HepG2 (cell line): ENCODE data around the gene UBE2O. TPM values are rescaled to one million over a fixed set of nuclear protein-coding genes. Genes with fewer than 3 reads are reported as not detected.

Experiments used
- GPN1 ChIP-seq: sonication (generic); formaldehyde crosslinking; IDR thresholded peaks from 2 replicates; pipeline ENCODE4 v1.5.1; 2020; ENCODE audit warnings: missing genetic modification reagents, borderline replicate concordance
- GTF3A ChIP-seq: sonication (generic); formaldehyde crosslinking; conservative IDR thresholded peaks from 2 replicates; pipeline ENCODE4 v1.4.0; 2020; ENCODE audit warnings: mild to moderate bottlenecking, missing genetic modification reagents
- KDM5B ChIP-seq: sonication (generic); formaldehyde crosslinking; IDR thresholded peaks from 2 replicates; pipeline ENCODE4 v1.4.0; 2020; ENCODE audit warnings: missing genetic modification reagents, mild to moderate bottlenecking, borderline replicate concordance
- NCOA1 ChIP-seq: sonication (generic); formaldehyde crosslinking; IDR thresholded peaks from 2 replicates; pipeline ENCODE4 v1.9.0; 2021; ENCODE audit warnings: missing genetic modification reagents
- PPARG ChIP-seq: conservative IDR thresholded peaks from 2 replicates; pipeline ENCODE4 v1.6.1; 2016; ENCODE audit warnings: missing biosample characterization, missing genetic modification reagents
- PREB ChIP-seq: sonication (generic); formaldehyde crosslinking; IDR thresholded peaks from 2 replicates; pipeline ENCODE4 v1.4.0; 2020; ENCODE audit warnings: missing genetic modification reagents
- RFX5 ChIP-seq: IDR thresholded peaks from 2 replicates; pipeline ENCODE4 v1.6.1; 2011; ENCODE audit warnings: low read depth, low read length, improper control_type of control experiment
- SOX13 ChIP-seq, 3 experiments: fragments of 450-650 bp in 1 of 3; sonication (generic) in 1 of 3; formaldehyde crosslinking in 1 of 3; IDR thresholded peaks in 2 of 3; conservative IDR thresholded peaks in 1 of 3; 2 replicates each; pipeline versions ENCODE4 v1.5.0 to v1.6.1; 2016 to 2020; ENCODE audit warnings: antibody characterized with exemption in 1 of 3, mild to moderate bottlenecking in 1 of 3, missing compliant biosample characterization in 1 of 3, missing genetic modification reagents in 1 of 3, moderate library complexity in 1 of 3
- XRCC5 ChIP-seq: fragments of 200-400 bp; formaldehyde crosslinking; optimal IDR thresholded peaks from 2 replicates; pipeline ENCODE3; 2017; ENCODE audit warnings: mild to moderate bottlenecking, low read length
- ZBTB43 ChIP-seq: sonication (generic); formaldehyde crosslinking; conservative IDR thresholded peaks from 2 replicates; pipeline ENCODE4 v1.4.0; 2020; ENCODE audit warnings: missing genetic modification reagents
- ZBTB7B ChIP-seq: sonication (generic); formaldehyde crosslinking; IDR thresholded peaks from 2 replicates; pipeline ENCODE4 v1.4.0; 2020; ENCODE audit warnings: missing genetic modification reagents
- ZNF34 ChIP-seq: sonication (generic); formaldehyde crosslinking; IDR thresholded peaks from 2 replicates; pipeline ENCODE4 v1.4.0; 2020; ENCODE audit warnings: mild to moderate bottlenecking, missing genetic modification reagents, borderline replicate concordance
- ZNF350 ChIP-seq: sonication (generic); formaldehyde crosslinking; IDR thresholded peaks from 2 replicates; pipeline ENCODE4 v1.4.0; 2020; ENCODE audit warnings: mild to moderate bottlenecking, low read depth, missing genetic modification reagents, borderline replicate concordance
- ZNF589 ChIP-seq: sonication (generic); formaldehyde crosslinking; conservative IDR thresholded peaks from 2 replicates; pipeline ENCODE4 v1.8.0; 2022; ENCODE audit warnings: mild to moderate bottlenecking, moderate library complexity, missing genetic modification reagents
- ZNF678 ChIP-seq: sonication (generic); formaldehyde crosslinking; IDR thresholded peaks from 2 replicates; pipeline ENCODE4 v1.4.0; 2020; ENCODE audit warnings: mild to moderate bottlenecking, missing genetic modification reagents
- polyA plus RNA-seq, 8 experiments: library from polyadenylated mRNA; depleted of rRNA in 3 of 8; stranded (reverse) in 7 of 8; unstranded in 1 of 8; fragments of >200 nt; fragmentation: Illumina TruSeq in 4 of 8; extraction: Trizol in 4 of 8; gene quantifications; 2 replicates each; pipeline versions ENCODE4 v1.2.1 to v1.2.3, GENCODE V29; 2011 to 2016; ENCODE audit warnings: low read depth in 4 of 8, missing spikeins in 1 of 8, mixed read lengths in 1 of 8; ENCODE audit not compliant: insufficient read depth in 1 of 8
- total RNA-seq, 5 experiments: library from RNA; depleted of rRNA; stranded (reverse); fragments of >200 nt; fragmentation: Illumina TruSeq; extraction: Trizol; gene quantifications; 2 replicates each; pipeline ENCODE4 v1.2.3, GENCODE V29; 2016; ENCODE audit warnings: low read depth in 1 of 5
- TF ChIP-seq, protein P1 (sequence below): IDR thresholded peaks from 2 replicates; pipeline ENCODE4 v1.6.1; 2018; ENCODE audit warnings: missing genetic modification reagents
- TF ChIP-seq, protein P2 (sequence below): IDR thresholded peaks from 2 replicates; pipeline ENCODE4 v1.6.1; 2018; ENCODE audit warnings: missing genetic modification reagents, mild to moderate bottlenecking, missing compliant biosample characterization
- TF ChIP-seq, protein P3 (sequence below): sonication (generic); formaldehyde crosslinking; IDR thresholded peaks from 2 replicates; pipeline ENCODE4 v1.4.0; 2020; ENCODE audit warnings: missing genetic modification reagents, borderline replicate concordance
- TF ChIP-seq, protein P4 (sequence below): sonication (generic); formaldehyde crosslinking; IDR thresholded peaks from 2 replicates; pipeline ENCODE4 v1.4.0; 2020; ENCODE audit warnings: missing genetic modification reagents

UBE2O gene
- total and polyA plus RNA-seq, 2 of the 13 experiments (the other 11 are each of a cell fraction or from before 2014, with no cell fraction given): 21.5 to 23.5 TPM

GRCh38 chr17:76397687-76398522, 55.0 kb downstream of the UBE2O start (continued):
- TF ChIP-seq SOX13 (IDR thresholded peaks at IDR 0.05) (no peak), SOX13 (CRISPR knock-in tag; conservative IDR thresholded peaks at IDR 0.05 in 1 of 2, IDR thresholded peaks at IDR 0.05 in 1 of 2) (no peak; a peak in 1 of 4 replicates), PREB (CRISPR knock-in tag) (peak; percentile 69; the same call in 1 of the 2 replicates), GPN1 (CRISPR knock-in tag) (no peak), KDM5B (CRISPR knock-in tag) (peak; percentile 40; the same call in 1 of the 2 replicates), ZNF589 (CRISPR knock-in tag) (no peak), XRCC5 (peak; percentile 82), ZBTB7B (CRISPR knock-in tag) (peak; percentile 45; the same call in 1 of the 2 replicates), ZNF34 (CRISPR knock-in tag) (0 out of 2 replicates have a peak, but pooled peaks have one; percentile 77), NCOA1 (CRISPR knock-in tag) (no peak), PPARG (CRISPR knock-in tag) (0 out of 2 replicates have a peak, but pooled peaks have one; percentile 28), GTF3A (CRISPR knock-in tag) (0 out of 2 replicates have a peak, but pooled peaks have one; percentile 72), ZBTB43 (CRISPR knock-in tag) (no peak), ZNF350 (CRISPR knock-in tag) (peak; percentile 36), RFX5 (0 out of 2 replicates have a peak, but pooled peaks have one; percentile 22), ZNF678 (CRISPR knock-in tag) (0 out of 2 replicates have a peak, but pooled peaks have one; percentile 35)
- TF ChIP-seq, protein P1, sequence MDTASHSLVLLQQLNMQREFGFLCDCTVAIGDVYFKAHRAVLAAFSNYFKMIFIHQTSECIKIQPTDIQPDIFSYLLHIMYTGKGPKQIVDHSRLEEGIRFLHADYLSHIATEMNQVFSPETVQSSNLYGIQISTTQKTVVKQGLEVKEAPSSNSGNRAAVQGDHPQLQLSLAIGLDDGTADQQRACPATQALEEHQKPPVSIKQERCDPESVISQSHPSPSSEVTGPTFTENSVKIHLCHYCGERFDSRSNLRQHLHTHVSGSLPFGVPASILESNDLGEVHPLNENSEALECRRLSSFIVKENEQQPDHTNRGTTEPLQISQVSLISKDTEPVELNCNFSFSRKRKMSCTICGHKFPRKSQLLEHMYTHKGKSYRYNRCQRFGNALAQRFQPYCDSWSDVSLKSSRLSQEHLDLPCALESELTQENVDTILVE (CRISPR knock-in tag): peak; percentile 50; the same call in 1 of the 2 replicates
- TF ChIP-seq, protein P2, sequence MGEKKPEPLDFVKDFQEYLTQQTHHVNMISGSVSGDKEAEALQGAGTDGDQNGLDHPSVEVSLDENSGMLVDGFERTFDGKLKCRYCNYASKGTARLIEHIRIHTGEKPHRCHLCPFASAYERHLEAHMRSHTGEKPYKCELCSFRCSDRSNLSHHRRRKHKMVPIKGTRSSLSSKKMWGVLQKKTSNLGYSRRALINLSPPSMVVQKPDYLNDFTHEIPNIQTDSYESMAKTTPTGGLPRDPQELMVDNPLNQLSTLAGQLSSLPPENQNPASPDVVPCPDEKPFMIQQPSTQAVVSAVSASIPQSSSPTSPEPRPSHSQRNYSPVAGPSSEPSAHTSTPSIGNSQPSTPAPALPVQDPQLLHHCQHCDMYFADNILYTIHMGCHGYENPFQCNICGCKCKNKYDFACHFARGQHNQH (CRISPR knock-in tag): peak; percentile 62; the same call in 1 of the 2 replicates
- TF ChIP-seq, protein P3, sequence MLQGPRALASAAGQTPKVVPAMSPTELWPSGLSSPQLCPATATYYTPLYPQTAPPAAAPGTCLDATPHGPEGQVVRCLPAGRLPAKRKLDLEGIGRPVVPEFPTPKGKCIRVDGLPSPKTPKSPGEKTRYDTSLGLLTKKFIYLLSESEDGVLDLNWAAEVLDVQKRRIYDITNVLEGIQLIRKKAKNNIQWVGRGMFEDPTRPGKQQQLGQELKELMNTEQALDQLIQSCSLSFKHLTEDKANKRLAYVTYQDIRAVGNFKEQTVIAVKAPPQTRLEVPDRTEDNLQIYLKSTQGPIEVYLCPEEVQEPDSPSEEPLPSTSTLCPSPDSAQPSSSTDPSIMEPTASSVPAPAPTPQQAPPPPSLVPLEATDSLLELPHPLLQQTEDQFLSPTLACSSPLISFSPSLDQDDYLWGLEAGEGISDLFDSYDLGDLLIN (CRISPR knock-in tag): 0 out of 2 replicates have a peak, but pooled peaks have one; percentile 48
- TF ChIP-seq, protein P4, sequence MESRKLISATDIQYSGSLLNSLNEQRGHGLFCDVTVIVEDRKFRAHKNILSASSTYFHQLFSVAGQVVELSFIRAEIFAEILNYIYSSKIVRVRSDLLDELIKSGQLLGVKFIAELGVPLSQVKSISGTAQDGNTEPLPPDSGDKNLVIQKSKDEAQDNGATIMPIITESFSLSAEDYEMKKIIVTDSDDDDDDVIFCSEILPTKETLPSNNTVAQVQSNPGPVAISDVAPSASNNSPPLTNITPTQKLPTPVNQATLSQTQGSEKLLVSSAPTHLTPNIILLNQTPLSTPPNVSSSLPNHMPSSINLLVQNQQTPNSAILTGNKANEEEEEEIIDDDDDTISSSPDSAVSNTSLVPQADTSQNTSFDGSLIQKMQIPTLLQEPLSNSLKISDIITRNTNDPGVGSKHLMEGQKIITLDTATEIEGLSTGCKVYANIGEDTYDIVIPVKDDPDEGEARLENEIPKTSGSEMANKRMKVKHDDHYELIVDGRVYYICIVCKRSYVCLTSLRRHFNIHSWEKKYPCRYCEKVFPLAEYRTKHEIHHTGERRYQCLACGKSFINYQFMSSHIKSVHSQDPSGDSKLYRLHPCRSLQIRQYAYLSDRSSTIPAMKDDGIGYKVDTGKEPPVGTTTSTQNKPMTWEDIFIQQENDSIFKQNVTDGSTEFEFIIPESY (CRISPR knock-in tag): peak; percentile 44; the same call in 1 of the 2 replicates
